ENCODE results near the gene PARP1. TPM values are rescaled to one million over a fixed set of nuclear protein-coding genes. Genes with fewer than 3 reads are reported as not detected.
"Not testable (repeated sequence)": the region's sequence is repeated elsewhere in the genome, so short reads cannot be mapped to it uniquely, and the experiment has no call there.

Gene PARP1
- total RNA-seq, 1 experiment from 2014 or later: 235 TPM

- TF ChIP-seq, protein P1, sequence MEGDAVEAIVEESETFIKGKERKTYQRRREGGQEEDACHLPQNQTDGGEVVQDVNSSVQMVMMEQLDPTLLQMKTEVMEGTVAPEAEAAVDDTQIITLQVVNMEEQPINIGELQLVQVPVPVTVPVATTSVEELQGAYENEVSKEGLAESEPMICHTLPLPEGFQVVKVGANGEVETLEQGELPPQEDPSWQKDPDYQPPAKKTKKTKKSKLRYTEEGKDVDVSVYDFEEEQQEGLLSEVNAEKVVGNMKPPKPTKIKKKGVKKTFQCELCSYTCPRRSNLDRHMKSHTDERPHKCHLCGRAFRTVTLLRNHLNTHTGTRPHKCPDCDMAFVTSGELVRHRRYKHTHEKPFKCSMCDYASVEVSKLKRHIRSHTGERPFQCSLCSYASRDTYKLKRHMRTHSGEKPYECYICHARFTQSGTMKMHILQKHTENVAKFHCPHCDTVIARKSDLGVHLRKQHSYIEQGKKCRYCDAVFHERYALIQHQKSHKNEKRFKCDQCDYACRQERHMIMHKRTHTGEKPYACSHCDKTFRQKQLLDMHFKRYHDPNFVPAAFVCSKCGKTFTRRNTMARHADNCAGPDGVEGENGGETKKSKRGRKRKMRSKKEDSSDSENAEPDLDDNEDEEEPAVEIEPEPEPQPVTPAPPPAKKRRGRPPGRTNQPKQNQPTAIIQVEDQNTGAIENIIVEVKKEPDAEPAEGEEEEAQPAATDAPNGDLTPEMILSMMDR (IDR thresholded peaks at IDR 0.05; ENCODE audit: unreplicated experiment): no peak
- ChIA-PET CTCF (interaction anchor here (0.6 to 2.2 kb wide), 6 partner anchors 11 to 550 kb away, joined by 3 to 8 read pairs (median 4); partner anchors contain the start of gene PARP1), POLR2A (interaction anchor here (0.6 kb wide), 1 partner anchor 290 kb away, joined by 3 read pairs; no protein-coding TSS in a partner anchor)
- intact Hi-C loops (cut with micrococcal nuclease): no loop called here
- Mint-ChIP-seq H3K4me3 (ENCODE audit: unreplicated experiment) (no peak overlapping the region), H3K4me1 (ENCODE audit: insufficient read depth, unreplicated experiment) (no peaks in the 10 kb centered on the region), H3K9me3 (ENCODE audit: unreplicated experiment) (no peaks in the 10 kb centered on the region), H3K27ac (ENCODE audit: low read depth, unreplicated experiment) (no peak overlapping the region), H3K36me3 (ENCODE audit: insufficient read depth, unreplicated experiment) (no peaks in the 10 kb centered on the region), H3K27me3 (ENCODE audit: insufficient read depth, unreplicated experiment) (no peaks in the 10 kb centered on the region)
- DNase-seq (ENCODE audit: unreplicated experiment): no peak
- BruUV-seq (replicated peaks): no TSS peak
These were observed 22.2 kb upstream of the PARP1 start for GRCh38 chr1:226429858-226430715.

DNA sequence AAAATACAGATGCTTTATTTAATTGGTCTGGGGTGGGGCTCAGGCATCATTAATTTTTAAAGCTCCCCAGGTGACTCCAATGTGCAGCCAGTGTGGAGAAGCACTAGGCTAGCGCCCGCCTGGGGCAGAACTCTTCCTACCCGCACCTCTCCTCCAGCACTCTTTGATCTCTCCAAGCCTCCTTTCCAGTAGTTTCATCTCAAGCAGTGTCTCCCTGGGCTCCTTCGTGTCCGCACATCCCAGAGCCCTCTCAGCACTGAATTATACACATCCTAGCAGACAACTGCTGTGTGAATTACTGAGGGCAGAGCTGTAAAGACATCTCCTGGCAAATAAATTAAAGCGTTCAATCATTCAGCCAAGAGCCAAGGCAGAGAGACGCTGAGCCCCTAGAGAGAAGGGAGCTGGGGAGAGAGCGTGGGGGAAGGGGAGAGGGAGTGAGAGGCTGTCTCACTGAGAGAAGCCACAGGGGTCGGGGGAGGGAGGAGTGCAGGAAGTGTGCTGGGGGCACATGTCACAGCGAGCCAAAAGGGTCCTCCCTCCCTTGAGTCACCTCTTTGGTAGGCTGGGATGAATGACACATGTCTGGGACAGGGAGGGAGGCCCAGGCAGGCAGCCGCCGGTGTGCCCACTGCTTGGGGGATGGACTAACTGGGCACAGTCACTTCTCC lies 21.0 kb upstream of the PARP1 start:
- ChIA-PET POLR2A (interaction anchor here (0.7 kb wide), 1 partner anchor 54 kb away, joined by 4 read pairs; no protein-coding TSS in a partner anchor), CTCF (interaction anchor here (0.6 to 2.2 kb wide), 3 partner anchors 12 to 303 kb away, joined by 3 to 8 read pairs (median 4); no protein-coding TSS in a partner anchor)
- no peaks in the 10 kb centered on the region for H3K27me3 Mint-ChIP-seq (ENCODE audit: insufficient read depth, unreplicated experiment)
- no peak overlapping the region for H3K27ac Mint-ChIP-seq (ENCODE audit: low read depth, unreplicated experiment)
- H3K9me3 Mint-ChIP-seq (ENCODE audit: unreplicated experiment): no peaks in the 10 kb centered on the region
- no peak overlapping the region for H3K4me3 Mint-ChIP-seq (ENCODE audit: unreplicated experiment)
- intact Hi-C loops (cut with micrococcal nuclease): no loop called here
- no peaks in the 10 kb centered on the region for H3K4me1 Mint-ChIP-seq (ENCODE audit: insufficient read depth, unreplicated experiment)
- BruUV-seq (replicated peaks): no TSS peak
- no peaks in the 10 kb centered on the region for H3K36me3 Mint-ChIP-seq (ENCODE audit: insufficient read depth, unreplicated experiment)
- TF ChIP-seq, protein P1 (IDR thresholded peaks at IDR 0.05; ENCODE audit: unreplicated experiment): no peak
- no peak for DNase-seq (ENCODE audit: unreplicated experiment)

GRCh38 chr1:226428348-226428747 lies 20.5 kb upstream of the PARP1 start:
- no peak for DNase-seq (ENCODE audit: unreplicated experiment)
- no peaks in the 10 kb centered on the region for H3K36me3 Mint-ChIP-seq (ENCODE audit: insufficient read depth, unreplicated experiment)
- H3K27ac Mint-ChIP-seq (ENCODE audit: low read depth, unreplicated experiment): no peak overlapping the region
- no TSS peak for BruUV-seq (replicated peaks)
- no peak overlapping the region for H3K4me3 Mint-ChIP-seq (ENCODE audit: unreplicated experiment)
- TF ChIP-seq, protein P1 (IDR thresholded peaks at IDR 0.05; ENCODE audit: unreplicated experiment): no peak
- no peaks in the 10 kb centered on the region for H3K27me3 Mint-ChIP-seq (ENCODE audit: insufficient read depth, unreplicated experiment)
- CTCF ChIA-PET: interaction anchor here (0.9 kb wide), 1 partner anchor 20 kb away, joined by 4 read pairs; no protein-coding TSS in a partner anchor
- H3K9me3 Mint-ChIP-seq (ENCODE audit: unreplicated experiment): no peaks in the 10 kb centered on the region
- POLR2A ChIA-PET: no interaction called here
- no peaks in the 10 kb centered on the region for H3K4me1 Mint-ChIP-seq (ENCODE audit: insufficient read depth, unreplicated experiment)
- intact Hi-C loops (cut with micrococcal nuclease): no loop called here

DNA sequence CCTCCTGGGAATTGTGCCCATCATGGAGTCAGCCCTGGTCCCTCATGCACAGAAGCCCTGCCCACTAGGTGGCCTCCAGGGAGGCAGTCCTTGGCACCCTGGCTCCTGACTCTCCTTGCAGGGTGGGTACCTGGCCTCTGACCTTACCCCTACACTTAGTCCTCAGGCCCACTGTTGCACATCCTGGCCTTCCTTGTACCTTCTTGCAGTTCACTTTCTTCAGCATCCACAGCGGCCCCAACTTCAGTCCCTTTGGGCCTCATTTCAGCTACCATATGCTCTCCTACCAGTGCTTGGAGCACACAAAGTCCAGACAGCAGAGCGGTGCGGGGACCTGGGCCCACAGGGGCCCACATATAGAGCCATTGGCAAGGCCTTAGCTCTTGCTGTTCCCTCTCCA lies 19.2 kb upstream of the PARP1 start:
- TF ChIP-seq, protein P1 (IDR thresholded peaks at IDR 0.05; ENCODE audit: unreplicated experiment): no peak
- BruUV-seq (replicated peaks): no TSS peak
- Mint-ChIP-seq H3K27me3 (ENCODE audit: insufficient read depth, unreplicated experiment) (no peaks in the 10 kb centered on the region), H3K4me3 (ENCODE audit: unreplicated experiment) (no peak overlapping the region), H3K36me3 (ENCODE audit: insufficient read depth, unreplicated experiment) (no peaks in the 10 kb centered on the region), H3K4me1 (ENCODE audit: insufficient read depth, unreplicated experiment) (no peaks in the 10 kb centered on the region), H3K9me3 (ENCODE audit: unreplicated experiment) (no peaks in the 10 kb centered on the region), H3K27ac (ENCODE audit: low read depth, unreplicated experiment) (no peak overlapping the region)
- ChIA-PET CTCF (interaction anchor here (0.7 to 6.7 kb wide), 6 partner anchors 13 to 1004 kb away, joined by 3 to 106 read pairs (median 3); no protein-coding TSS in a partner anchor), POLR2A (no interaction called here)
- DNase-seq (ENCODE audit: unreplicated experiment): no peak
- intact Hi-C loops (cut with micrococcal nuclease): no loop called here

DNA sequence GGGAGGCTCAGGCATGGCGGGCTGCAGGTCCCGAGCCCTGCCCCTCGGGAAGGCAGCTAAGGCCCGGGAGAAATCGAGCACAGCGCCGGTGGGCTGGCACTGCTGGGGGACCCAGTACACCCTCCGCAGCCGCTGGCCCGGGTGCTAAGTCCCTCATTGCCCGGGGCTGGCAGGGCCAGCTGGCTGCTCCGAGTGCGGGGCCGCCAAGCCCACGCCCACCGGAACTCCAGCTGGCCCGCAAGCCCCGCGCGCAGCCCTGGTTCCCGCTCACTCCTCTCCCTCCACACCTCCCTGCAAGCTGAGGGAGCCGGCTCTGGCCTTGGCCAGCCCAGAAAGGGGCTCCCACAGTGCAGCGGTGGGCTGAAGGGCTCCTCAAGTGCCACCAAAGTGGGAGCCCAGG lies 18.5 kb upstream of the PARP1 start:
- H3K36me3 Mint-ChIP-seq (ENCODE audit: insufficient read depth, unreplicated experiment); H3K4me1 Mint-ChIP-seq (ENCODE audit: insufficient read depth, unreplicated experiment); H3K27ac Mint-ChIP-seq (ENCODE audit: low read depth, unreplicated experiment); BruUV-seq (replicated peaks); H3K4me3 Mint-ChIP-seq (ENCODE audit: unreplicated experiment); DNase-seq (ENCODE audit: unreplicated experiment); H3K9me3 Mint-ChIP-seq (ENCODE audit: unreplicated experiment); intact Hi-C loops (cut with micrococcal nuclease); POLR2A ChIA-PET; H3K27me3 Mint-ChIP-seq (ENCODE audit: insufficient read depth, unreplicated experiment): not testable (repeated sequence)
- CTCF ChIA-PET: interaction anchor here (0.6 to 7.4 kb wide), 12 partner anchors 12 to 1005 kb away, joined by 3 to 106 read pairs (median 12); partner anchors contain the start of gene PARP1

Measured in MCF 10A (cell line).